Measurements from ENCODE around the gene GCLC.
"Not testable (repeated sequence)": the region's sequence is repeated elsewhere in the genome, so short reads cannot be mapped to it uniquely, and the experiment has no call there.

The GCLC gene

DNA sequence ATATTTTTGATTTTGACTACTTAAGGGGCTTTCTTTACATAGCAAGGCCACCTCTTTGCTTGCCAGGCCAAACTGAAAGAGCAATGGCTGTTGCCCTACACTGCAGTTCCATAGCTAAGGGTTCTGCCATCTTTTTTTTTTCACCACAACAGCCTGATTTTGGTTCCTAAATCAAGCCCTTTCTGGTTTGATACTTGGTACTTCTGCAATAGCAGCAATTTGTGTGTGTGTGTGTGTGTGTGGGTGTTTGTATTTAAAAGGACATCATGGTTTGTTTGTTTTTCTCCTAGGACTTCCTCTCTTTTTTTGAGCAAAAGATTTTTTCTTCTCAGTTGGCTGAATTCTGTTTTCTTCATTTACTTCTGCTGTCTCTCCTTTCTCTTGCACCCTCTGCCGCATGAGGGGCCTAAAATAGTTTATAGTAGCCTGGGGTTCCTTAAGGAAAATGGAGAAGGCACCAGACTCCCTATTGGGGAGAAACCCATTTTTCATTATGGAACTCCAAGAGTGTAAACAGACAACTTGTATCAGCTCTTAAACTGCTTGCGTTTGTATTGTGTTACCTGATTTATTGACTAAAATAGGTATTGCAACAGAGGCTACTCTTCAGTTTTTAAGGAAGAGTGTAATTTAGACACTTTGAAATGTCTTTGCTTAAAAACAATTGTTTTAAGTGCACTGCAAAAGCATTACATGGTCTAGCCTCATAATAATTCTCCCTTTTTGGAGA lies 12.2 kb upstream of the GCLC start:
- DNase-seq = no peak

DNA sequence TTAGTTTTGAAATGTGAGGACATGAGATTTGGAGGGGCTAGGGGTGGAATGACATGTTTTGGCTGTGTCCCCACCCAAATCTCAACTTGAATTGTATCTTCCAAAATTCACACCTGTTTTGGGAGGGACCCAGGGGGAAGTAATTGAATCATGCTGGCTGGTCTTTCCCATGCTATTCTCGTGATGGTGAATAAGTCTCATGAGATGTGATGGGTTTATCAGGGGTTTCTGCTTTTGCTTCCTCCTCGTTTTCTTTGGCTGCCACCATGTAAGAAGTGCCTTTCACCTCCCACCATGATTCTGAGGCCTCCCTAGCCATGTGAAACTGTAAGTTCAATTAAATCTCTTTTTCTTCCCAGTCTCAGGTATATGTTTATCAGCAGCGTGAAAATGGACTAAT lies 8.7 kb upstream of the GCLC start:
- not testable (repeated sequence) for DNase-seq

DNA sequence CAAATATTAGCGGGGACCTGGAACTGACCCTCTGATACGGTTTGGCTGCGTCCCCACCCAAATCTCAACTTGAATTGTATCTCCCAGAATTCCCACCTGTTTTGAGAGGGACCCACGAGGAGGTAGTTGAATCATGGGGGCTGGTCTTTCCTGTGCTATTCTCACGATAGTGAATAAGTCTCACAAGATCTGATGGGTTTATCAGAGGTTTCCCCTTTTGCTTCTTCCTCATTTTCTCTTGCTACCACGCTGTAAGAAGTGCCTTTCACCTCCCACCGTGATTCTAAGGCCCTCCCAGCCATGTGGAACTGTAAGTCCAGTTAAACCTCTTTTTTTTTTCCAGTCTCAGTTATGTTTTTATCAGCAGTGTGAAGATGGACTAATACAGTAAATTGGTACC lies 6.8 kb upstream of the GCLC start:
- DNase-seq = not testable (repeated sequence)

DNA sequence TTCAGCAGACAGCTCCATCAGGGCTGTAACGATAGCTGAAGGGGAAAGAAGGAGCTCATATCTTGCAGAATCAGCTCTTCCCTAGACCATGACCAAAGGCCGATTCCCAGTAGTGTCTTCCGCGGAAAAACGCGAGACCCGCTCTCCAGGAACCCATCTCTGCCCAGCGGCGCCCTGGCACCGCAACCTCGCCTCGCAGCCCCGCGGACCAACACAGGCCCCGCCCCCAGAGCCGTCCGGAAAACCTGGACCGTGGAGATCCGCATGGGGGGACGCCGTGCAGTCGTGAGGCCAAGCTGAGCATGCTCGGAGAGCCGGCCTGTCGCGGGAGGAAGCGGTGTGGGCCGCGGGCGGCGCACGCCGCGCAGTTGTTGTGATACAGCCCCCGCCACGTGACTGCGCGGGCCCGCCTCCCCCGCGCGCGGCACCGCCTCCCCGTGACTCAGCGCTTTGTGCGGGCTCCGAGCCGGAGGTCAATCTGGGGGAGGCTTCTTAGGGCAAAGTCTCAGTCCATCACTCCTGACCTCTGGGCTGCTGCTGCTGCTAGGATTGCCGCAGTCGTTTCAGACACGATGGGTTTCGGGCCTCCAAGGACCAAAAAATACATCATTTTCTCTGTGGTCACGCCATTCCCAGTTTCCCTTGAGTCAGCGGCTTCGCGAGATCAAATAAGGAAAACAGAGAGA lies 3.1 kb upstream of the GCLC start:
- DNase-seq = peak; percentile 94

DNA sequence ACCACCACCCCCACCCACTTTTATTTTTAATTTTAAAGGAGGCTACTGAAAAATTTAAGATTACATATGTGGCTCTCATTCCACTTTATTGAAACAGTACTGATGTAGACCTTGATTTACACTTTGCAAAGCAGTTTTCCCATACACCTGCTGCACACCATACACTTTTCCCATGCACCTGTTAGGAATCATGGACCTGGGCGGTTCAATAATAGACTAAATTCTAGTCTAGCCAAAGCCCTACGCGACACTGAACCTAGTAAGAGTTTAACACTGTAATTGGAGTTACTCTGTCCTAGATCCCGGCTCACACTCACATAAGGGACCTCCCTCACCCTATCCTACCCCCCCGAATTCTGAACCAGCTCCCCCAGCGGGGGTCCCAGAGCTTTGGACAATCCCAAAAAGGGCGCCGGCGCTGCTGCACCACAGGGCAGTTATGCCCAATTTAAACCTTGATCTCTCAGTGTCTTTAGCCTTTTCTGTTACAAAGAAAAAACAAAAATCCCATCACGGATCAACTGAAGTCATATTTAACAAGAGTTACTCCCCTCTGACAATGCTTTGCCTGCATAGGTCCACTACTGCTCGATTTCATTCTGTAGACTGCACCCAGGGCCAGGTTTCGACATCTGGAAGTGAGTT lies 2.4 kb upstream of the GCLC start:
- no peak for DNase-seq

DNA sequence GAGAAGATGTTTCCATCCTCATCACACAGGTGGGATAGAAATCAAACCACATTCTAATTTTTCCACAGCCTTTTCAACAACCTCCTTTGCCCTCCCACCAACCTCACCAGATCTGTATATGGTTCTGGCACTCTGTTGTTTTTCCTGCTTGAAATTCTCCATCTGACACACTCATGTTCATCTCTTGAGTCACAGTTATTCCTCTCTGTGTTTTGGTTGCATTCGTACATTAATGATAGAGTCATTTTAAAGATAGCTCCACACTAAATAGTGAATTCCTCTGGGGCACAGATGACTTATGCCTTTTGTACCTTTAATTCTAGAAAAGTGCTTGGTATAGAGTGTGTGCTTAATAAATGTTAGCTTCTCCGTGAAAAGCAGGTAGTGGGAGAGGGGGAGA lies 1.4 kb upstream of the GCLC start:
- no peak for DNase-seq

DNA sequence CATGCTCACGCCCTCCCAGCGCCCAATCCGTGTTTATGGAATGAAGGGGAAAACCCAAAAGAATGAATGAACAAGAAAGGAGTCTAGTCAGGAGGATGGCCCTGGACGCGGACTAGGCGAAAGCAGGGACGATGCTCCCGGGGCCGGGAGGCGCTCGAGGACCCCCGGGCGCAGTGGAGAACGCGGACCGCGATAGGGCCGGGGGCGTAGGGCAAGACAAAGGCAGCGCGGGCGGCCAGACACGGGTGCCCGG lies 758 bp downstream of the GCLC start:
- no peak for DNase-seq

DNA sequence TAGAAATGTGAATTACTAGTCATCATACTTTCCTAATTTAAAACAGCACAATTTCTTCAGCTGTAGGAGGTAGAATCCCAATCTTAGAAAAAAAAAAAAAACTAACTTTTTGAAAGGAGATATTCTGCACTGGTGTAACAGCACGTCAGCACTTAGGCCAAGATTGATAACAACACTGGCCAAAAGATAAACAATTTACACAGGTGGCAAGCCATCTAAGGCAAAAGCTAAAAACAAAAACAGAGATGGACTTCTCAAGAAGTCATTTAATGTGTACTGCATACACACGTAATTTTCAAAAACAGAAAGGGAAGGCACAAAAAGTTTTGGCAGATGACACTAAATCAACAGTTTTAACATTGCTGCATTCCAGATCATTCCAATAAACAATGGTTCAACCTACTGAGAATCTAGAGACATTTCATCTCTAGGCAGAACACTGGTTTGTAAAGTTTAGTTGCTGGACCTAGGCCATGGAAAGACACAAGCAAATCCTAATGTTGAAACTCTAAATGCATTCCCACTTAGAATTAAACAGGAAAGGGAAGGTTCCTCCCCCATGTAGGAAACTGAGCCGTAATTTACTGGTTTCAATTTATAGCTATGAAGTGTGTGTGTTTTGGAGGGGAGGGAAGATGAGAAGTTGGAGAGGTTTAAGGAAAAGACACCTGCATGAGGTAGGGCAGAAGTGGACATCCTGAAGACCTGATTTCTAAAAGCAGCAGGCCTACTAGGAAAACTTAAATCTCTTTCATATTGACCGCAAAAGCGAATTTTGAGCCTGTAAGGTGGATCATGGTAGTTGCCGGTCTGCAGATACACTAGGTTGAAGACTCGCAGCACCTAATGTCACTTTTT lies 1.3 kb downstream of the GCLC start:
- DNase-seq = peak; percentile 21

DNA sequence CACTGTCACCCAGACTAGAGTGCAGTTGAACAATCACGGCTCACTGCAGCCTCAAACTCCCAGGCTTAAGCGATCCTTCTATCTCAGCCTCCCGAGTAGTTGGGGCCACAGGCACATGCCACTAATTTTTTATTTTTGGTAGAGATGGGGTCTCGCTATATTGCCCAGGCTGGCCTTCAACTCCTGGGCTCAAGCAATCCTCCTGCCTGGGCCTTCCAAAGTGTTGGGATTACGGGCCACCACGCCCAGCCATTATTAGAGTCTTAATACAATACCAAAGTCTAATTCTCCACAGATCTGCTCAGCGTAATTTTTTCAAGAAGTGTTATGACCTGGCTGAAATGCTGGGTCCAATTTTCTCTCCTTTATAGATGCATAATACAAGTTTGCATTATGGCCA lies 3.0 kb downstream of the GCLC start:
- DNase-seq = no peak

DNA sequence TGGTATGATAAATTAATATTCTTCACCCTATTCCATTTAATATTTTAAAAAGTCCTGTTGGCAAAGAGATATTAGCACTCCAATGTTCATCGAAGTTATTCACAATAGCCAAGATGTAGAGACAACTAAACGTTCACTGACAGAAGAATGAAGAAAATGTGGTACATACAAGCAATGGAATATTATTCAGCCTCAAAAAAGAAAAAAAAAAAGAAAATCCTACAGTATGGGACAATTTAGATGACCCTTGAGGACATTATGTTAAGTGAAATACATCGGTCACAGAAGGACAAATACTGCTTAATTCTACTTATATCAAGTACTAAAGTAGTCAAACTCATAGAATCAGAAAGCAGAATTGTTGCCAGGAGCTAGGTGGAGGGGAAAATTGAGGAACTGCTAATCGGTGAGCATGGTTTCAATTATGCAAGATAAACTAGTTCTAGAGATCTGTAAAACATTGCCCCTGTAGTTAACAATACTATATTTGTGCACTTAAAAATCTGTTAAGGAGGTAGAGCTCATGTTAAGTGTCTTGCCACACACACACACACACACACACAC lies 4.7 kb downstream of the GCLC start:
- no peak for DNase-seq

DNA sequence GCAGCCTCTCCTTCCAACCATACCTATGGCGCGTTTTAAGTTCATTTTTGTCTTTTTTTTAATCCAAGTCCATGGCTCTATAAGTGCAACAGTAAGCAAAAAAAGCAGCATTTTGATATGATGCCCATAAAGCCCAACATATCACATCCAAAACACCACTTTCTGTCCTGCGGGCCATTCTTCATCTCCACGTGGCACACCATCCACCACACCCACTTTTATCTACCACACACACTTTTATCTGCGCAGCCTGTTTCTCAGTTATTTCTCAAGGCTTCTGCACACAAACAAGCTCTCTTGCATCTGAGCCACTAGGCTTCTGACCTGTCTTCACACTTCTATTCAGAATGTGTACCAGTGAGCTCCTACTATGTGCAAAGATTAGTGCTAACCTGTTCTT lies 5.3 kb downstream of the GCLC start:
- no peak for DNase-seq

DNA sequence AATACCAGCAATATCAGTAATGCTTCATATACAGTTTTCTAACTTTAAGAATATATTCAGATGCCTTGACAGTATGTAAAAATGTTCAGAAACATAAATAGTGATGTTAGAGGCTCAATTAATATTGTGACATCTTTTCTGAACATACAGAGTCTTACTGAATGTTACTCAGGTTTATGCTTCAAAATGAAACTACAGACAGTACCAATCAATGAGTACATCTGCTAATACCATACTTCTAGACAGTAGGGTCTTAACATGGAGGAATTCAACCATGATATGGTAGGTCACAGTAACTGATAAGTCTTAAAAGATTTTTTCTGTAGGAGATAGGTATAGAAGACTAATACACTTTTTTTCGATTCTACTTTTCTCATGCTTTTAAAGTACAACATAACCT lies 8.3 kb downstream of the GCLC start:
- DNase-seq = no peak

DNA sequence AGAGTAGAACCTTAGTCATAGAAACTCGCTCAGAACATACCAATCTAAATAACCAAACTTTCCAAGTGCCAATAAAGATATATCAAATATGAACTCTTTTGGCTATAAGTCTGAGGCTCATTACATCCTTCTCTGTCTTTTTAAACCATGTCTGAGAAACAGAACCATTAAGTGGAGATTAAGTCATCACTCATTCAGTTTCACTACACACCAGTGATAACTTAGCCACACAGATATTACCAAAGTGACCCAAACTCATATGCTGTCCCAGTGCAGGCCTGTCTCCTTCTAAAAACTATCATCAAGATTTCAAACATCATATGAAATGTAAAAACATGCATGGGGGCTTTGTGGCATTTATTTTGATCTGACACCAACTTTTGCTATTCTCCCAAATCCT lies 12.0 kb downstream of the GCLC start:
- no peak for DNase-seq

DNA sequence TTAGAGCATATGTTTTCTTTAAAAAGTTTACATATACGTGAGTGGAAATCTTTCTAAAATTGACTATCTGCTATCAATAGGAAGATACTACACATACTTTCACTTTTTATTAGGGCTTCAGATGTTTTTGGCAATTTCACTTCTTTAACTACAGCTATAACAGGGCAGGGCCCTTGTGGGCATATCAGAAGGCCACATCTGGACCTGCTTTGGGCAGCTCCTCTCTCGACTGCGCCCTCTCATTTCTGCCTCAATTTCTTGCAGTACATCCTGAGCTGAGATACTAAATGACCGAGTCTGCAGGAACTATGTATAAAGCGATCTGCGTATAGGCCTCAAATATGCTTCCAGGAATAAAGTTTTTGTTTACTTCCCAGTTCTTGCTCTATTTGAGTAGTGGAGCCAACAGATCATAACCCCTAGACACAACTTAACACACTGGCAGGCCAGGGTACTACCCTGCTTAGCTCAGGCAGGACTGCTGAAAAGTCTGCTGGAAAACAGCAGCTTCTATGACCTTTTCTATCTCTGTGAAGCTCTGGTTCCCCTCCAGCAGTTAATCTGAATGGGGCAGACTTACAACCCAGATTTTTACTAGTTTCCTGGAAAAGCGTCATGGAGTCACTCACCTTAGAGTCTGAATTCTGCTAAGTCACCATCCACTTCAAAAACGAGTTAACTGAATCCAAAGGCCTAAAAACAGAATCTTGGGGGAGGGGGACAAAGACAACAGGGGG lies 12.7 kb downstream of the GCLC start:
- no peak for DNase-seq

DNA sequence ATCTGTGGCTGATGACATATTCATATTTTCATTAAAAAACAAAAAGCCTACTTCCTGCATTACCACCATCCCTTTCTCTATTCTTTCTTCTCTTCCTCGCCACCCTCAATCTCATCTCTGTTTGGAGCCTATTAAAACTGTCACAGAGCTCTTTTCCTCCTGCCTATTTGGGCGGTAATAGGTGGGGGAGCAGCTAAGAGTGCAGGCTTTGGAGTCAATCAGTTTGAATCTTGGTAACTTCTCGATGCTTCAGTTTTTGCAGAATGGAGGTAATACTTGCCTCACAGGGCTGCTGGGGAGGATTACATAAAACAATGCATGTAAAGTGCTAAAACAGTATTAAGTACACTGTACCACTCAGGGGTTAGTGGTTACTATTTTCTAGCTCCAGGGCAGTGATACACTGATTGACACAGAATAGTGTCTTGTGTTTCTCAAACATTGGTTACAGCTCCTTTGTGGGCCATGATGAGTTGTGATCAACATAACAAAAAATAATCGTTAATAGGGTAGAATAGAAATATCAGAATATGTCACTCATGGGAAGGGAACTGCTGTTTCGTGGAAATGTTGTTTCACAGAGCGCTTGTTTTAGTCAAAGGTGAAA lies 14.0 kb downstream of the GCLC start:
- DNase-seq = no peak

DNA sequence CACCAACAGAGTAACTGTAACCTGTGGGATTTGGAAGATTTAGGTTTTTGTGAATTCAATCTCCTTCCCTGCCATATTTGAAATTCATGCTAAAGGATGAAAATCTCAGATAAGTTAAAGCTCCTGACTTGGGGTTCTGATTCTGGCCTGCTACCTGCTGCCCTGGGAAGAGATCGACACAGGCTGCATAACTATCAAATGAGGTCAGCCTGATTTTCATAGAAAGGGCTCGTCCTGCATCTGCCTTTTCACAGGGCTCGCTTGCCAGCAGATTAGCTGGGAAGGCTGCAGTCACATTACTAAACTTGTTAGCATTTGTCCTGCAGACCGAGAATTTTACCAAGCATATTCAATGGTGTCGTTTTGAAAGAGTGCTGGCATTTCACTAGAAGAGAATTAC lies 14.6 kb downstream of the GCLC start:
- DNase-seq = no peak

DNA sequence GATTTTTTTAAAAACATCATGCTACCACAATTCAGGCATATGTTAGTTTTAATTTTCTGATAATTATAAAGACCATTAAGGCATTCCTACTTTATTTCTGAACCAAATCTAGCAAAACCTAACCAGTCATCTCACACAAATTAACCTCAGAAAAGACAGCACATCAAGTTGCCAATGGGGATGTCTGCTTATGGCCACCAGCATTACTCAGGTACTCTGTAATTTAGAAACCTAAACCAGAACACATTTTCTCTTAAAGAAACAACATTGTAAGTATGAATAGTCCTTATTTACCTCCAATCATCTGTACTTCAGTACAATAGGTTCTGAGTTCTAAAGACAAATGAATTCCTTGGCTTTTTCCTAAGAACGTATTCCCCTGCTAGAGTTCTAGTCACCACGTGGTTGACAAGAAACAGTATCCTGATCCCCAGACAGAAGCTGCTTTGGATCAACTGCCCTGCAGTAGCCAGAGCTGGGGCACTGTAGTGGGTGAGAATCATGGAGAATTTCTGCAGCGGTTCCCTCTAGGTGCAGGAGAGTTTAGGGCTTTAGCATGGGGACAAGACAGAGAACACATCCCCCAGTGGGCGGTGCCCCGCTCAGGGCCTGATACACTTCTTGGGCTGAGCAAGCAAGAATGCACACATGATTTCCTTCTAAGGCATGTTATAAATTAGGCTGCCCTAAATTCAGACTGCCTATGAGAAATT lies 15.4 kb downstream of the GCLC start:
- no peak for DNase-seq

DNA sequence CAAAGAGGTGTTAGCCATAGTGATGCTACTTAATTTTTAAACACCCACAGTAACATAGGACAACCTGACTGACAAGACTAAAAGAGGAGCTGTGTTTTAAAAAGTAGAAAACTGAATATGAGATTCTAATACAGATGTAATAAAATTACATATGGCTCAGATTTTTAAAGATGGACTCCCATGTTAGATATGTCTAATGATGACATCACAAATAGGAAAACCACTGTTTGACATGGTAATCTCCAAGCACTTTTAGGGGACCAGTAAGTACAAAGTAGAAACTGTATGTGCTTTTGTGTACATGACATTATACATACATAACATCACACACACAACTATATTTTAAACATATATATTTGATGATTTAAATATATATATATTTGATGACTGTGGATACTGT lies 16.8 kb downstream of the GCLC start:
- DNase-seq = no peak

DNA sequence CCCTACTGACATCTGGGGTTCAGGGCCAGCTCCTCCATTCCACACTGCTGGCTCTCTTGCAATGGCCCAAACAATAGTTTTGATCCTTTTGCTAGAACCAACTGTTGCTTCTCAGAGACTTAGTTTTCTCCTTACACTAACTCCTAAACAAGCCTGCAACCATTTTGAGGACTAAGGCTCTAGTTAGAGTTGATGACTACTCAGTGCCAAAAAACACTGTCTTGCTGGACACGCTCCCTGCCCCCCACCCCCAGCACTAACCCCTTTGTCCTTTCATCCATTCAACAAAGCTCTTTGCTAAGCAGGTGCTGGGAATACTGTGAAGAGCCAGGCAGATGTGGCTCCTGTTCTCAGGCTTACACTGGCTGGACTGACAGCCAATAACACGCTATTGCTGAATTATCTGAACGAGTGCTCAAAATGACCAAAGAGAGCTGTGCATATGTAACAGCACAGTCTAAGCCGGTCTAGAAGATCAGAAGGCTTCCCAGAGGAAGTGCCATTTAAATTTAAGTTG lies 17.6 kb downstream of the GCLC start:
- DNase-seq = peak; percentile 63

DNA sequence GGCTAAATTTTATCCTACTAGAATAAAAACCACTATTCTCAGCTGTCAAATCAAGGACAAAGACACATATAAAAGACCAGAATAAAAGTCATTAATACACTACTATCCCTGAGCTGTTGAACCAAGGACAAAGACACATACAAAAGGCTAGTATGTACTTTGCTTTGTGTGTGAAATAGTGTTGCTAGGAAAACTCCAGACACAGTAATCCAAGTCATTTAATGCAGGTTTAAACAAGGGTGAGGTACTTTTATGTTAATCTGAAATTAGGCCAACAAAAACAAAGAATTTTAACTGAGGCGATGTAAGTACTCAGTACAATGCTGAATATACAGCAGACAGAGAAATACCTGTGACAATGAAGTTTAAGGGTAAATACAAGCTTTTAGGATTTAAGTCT lies 18.9 kb downstream of the GCLC start:
- DNase-seq = no peak

DNA sequence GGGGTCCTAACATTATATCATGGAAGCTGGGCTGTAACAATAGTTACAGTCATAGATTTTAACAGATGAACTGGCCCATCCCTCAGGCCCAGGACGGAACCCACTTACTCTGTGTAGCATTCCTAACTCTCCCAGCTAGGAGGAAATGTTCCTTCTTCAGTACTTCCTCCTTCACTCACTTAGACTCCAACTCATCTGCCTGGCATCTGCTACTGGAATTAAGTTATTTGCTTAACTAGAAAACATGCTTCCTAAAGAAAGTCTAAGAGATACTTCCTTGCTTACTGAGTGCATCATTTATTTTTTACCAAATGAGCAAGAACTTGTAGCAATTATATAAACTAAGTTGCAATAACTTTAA lies 20.5 kb downstream of the GCLC start:
- DNase-seq = no peak

Data from NCI-H2029 (cell line).